Activated CD8-positive, alpha-beta T cell treated with anti-CD3 and anti-CD28 coated beads for 36 hours (primary cell): Measurements from ENCODE around the gene UBASH3B. TPM values are rescaled to one million over a fixed set of nuclear protein-coding genes. Genes with fewer than 3 reads are reported as not detected.

Experiments
- ATAC-seq: fragments of 200-7000 bp; cut with Tn5 transposase; one replicate; pipeline ENCODE4 v1.10.0; 2021; ENCODE audit warnings: mild to moderate bottlenecking, moderate library complexity
- CTCF ChIA-PET: fragments of 350-600 bp; sonication (Branson Sonifier 250); formaldehyde crosslinking; loops from one replicate; lab custom pipeline; 2021; ENCODE audit warnings: antibody characterized with exemption; lab: Charles Lee
- POLR2A ChIA-PET: fragments of 350-600 bp; sonication (Branson Sonifier 250); formaldehyde crosslinking; loops from one replicate; lab custom pipeline; 2021; ENCODE audit warnings: antibody characterized with exemption; lab: Charles Lee
- DNase-seq: peaks from one replicate; pipeline ENCODE4 v3.0.0-alpha.2; 2020
- H3K27ac Mint-ChIP-seq: one replicate; pipeline ENCODE4 v1.8.0; 2021; ENCODE audit warnings: mild to moderate bottlenecking, mixed read lengths
- H3K27me3 Mint-ChIP-seq: one replicate; pipeline ENCODE4 v1.8.0; 2021; ENCODE audit warnings: mixed read lengths
- H3K36me3 Mint-ChIP-seq: one replicate; pipeline ENCODE4 v1.8.0; 2021; ENCODE audit warnings: low read depth, mixed read lengths
- H3K4me1 Mint-ChIP-seq: one replicate; pipeline ENCODE4 v1.8.0; 2021; ENCODE audit warnings: low read depth, mixed read lengths
- H3K4me3 Mint-ChIP-seq: one replicate; pipeline ENCODE4 v1.8.0; 2021; ENCODE audit warnings: mild to moderate bottlenecking, moderate library complexity, mixed read lengths
- H3K9me3 Mint-ChIP-seq: one replicate; pipeline ENCODE4 v1.8.0; 2021; ENCODE audit warnings: mixed read lengths
- intact Hi-C: fragments of 100-400 bp; cut with micrococcal nuclease; formaldehyde crosslinking; loops from one replicate; pipeline ENCODE4 v1.10.0; 2022
- total RNA-seq, 2 experiments: library from RNA; stranded (reverse); gene quantifications; one replicate each; pipeline ENCODE4 v1.2.3, GENCODE V29; 2021
- TF ChIP-seq, protein P1 (sequence below): fragments of 200-600 bp; IDR thresholded peaks from one replicate; pipeline ENCODE4 v1.8.0; 2022; ENCODE audit warnings: antibody characterized with exemption, mild to moderate bottlenecking

Gene UBASH3B
- total RNA-seq, 2 experiments from 2014 or later = 36.1 to 40.6 TPM

- H3K36me3 Mint-ChIP-seq = peaks cover 13% of the 10 kb centered on the region
- intact Hi-C loops = no loop called here
- ChIA-PET CTCF (interaction anchor here (0.5 to 13.3 kb wide), 19 partner anchors 8 to 265 kb away, joined by 3 to 352 read pairs (median 5); partner anchors contain the start of gene UBASH3B), POLR2A (no interaction called here)
- H3K9me3 Mint-ChIP-seq = no peaks in the 10 kb centered on the region
- H3K4me1 Mint-ChIP-seq = no peaks in the 10 kb centered on the region
- TF ChIP-seq, protein P1, sequence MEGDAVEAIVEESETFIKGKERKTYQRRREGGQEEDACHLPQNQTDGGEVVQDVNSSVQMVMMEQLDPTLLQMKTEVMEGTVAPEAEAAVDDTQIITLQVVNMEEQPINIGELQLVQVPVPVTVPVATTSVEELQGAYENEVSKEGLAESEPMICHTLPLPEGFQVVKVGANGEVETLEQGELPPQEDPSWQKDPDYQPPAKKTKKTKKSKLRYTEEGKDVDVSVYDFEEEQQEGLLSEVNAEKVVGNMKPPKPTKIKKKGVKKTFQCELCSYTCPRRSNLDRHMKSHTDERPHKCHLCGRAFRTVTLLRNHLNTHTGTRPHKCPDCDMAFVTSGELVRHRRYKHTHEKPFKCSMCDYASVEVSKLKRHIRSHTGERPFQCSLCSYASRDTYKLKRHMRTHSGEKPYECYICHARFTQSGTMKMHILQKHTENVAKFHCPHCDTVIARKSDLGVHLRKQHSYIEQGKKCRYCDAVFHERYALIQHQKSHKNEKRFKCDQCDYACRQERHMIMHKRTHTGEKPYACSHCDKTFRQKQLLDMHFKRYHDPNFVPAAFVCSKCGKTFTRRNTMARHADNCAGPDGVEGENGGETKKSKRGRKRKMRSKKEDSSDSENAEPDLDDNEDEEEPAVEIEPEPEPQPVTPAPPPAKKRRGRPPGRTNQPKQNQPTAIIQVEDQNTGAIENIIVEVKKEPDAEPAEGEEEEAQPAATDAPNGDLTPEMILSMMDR = peak; percentile 42
- DNase-seq (no peak), ATAC-seq (no peak)
- no peaks in the 10 kb centered on the region for H3K27me3 Mint-ChIP-seq
- H3K27ac Mint-ChIP-seq = no peak overlapping the region
- H3K4me3 Mint-ChIP-seq = no peak overlapping the region
Observed at GRCh38 chr11:122788781-122789535, 133.4 kb downstream of the UBASH3B start.

- intact Hi-C loops = no loop called here
- POLR2A ChIA-PET = no interaction called here
- peaks cover 9% of the 10 kb centered on the region for H3K36me3 Mint-ChIP-seq
Observed at GRCh38 chr11:122789907-122790306, 134.4 kb downstream of the UBASH3B start.

DNA sequence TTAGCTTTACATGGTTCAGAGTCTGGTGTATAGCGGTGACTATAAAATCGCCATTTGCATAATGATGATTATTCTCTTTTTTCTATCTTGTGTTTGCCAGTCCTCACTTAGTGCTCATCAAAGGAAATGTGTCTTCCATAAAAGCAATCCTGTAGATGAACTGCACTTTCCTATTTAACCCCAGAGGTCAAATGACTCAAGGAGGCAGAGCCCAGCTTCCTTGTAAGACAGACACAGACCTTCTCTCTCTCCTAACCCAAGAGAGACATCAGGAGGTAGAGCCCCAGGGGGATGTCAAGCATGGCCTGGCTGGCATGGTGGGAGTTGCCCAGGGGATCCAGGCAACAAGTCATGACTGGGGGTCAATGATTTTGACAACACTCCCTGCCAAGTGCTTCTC is 135.9 kb downstream of the UBASH3B start:
- DNase-seq = no peak
- no peaks in the 10 kb centered on the region for H3K27me3 Mint-ChIP-seq
- TF ChIP-seq, protein P1 = no peak
- peaks cover 12% of the 10 kb centered on the region for H3K36me3 Mint-ChIP-seq
- no peaks in the 10 kb centered on the region for H3K9me3 Mint-ChIP-seq
- ChIA-PET CTCF (interaction anchor here (1.0 to 13.3 kb wide), 6 partner anchors 10 to 231 kb away, joined by 3 to 352 read pairs (median 8); no protein-coding TSS in a partner anchor), POLR2A (no interaction called here)
- H3K27ac Mint-ChIP-seq = no peak overlapping the region
- no peak for ATAC-seq
- intact Hi-C loops = no loop called here
- no peak overlapping the region for H3K4me3 Mint-ChIP-seq
- peaks cover 2% of the 10 kb centered on the region for H3K4me1 Mint-ChIP-seq

More at GRCh38 chr11:122789907-122790306, 134.4 kb downstream of the UBASH3B start:
- ATAC-seq = no peak
- CTCF ChIA-PET = interaction anchor here (1.0 to 13.3 kb wide), 11 partner anchors 7 to 209 kb away, joined by 3 to 352 read pairs (median 7); partner anchors contain the start of gene UBASH3B
- Mint-ChIP-seq H3K27me3 (no peaks in the 10 kb centered on the region), H3K4me3 (no peak overlapping the region), H3K9me3 (no peaks in the 10 kb centered on the region), H3K27ac (no peak overlapping the region), H3K4me1 (no peaks in the 10 kb centered on the region)
- DNase-seq = no peak
- TF ChIP-seq, protein P1 = no peak

DNA sequence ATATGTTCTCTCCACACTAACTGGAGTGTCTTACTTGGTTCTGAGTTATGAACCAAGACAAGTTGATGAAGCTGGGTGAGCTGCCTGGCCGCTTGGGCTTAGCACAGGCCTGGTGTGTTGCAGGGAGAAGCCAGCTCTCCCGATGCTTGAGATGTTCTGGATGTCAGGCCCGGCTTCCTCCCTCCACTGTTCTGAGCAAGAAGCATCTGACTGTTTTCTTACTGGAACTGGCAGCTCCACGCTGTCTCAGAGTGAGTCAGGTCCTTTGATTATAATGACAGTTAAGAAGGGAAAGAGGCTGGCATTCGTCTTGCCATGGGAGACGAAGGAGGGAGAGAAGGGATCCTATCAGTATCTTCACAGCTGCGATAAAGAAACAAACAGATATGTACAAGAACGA is 136.3 kb downstream of the UBASH3B start:
- peaks cover 16% of the 10 kb centered on the region for H3K36me3 Mint-ChIP-seq
- ChIA-PET POLR2A (no interaction called here), CTCF (interaction anchor here (1.0 to 13.3 kb wide), 7 partner anchors 10 to 231 kb away, joined by 3 to 352 read pairs (median 8); no protein-coding TSS in a partner anchor)
- DNase-seq = no peak
- ATAC-seq = no peak
- H3K27me3 Mint-ChIP-seq = no peaks in the 10 kb centered on the region
- no peak overlapping the region for H3K27ac Mint-ChIP-seq
- peaks cover 2% of the 10 kb centered on the region for H3K4me1 Mint-ChIP-seq
- intact Hi-C loops = no loop called here
- no peak overlapping the region for H3K4me3 Mint-ChIP-seq
- TF ChIP-seq, protein P1 = no peak
- no peaks in the 10 kb centered on the region for H3K9me3 Mint-ChIP-seq

DNA sequence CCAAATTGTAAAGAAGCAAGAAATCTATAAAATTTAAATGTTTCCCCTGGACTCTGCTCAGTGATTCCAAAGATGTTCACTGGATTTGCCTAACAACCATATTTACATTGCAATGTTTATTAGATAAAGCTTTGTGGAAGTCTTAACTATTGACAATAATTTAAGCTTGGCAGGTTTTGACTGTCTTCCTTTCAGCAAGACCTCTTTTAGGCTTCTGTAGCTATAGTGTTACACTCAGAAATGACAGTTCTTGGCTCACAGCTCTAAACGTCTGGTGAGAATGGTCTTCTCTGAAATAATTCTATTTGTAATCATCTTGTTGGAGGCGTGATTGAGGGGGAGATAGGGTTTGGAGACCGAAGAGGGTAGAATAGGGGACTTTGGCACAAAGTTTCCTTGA is 138.0 kb downstream of the UBASH3B start:
- H3K9me3 Mint-ChIP-seq = no peaks in the 10 kb centered on the region
- ChIA-PET POLR2A (interaction anchor here (0.6 to 1.2 kb wide), 2 partner anchors 66 to 114 kb away, joined by 3 read pairs; no protein-coding TSS in a partner anchor), CTCF (interaction anchor here (0.9 to 13.3 kb wide), 8 partner anchors 12 to 213 kb away, joined by 3 to 352 read pairs (median 6); no protein-coding TSS in a partner anchor)
- DNase-seq = no peak
- intact Hi-C loops = no loop called here
- TF ChIP-seq, protein P1 = no peak
- ATAC-seq = no peak
- no peak overlapping the region for H3K4me3 Mint-ChIP-seq
- peaks cover 25% of the 10 kb centered on the region for H3K36me3 Mint-ChIP-seq
- H3K27me3 Mint-ChIP-seq = no peaks in the 10 kb centered on the region
- peaks cover 2% of the 10 kb centered on the region for H3K4me1 Mint-ChIP-seq
- H3K27ac Mint-ChIP-seq = no peak overlapping the region
